Measurements from ENCODE around the gene INPP5A. TPM values are rescaled to one million over a fixed set of nuclear protein-coding genes. Genes with fewer than 3 reads are reported as not detected.
"Not testable (repeated sequence)": the region's sequence is repeated elsewhere in the genome, so short reads cannot be mapped to it uniquely, and the experiment has no call there.

Gene INPP5A
- total RNA-seq, 2 donors from 2014 or later = 74.4 to 95.3 TPM

DNA sequence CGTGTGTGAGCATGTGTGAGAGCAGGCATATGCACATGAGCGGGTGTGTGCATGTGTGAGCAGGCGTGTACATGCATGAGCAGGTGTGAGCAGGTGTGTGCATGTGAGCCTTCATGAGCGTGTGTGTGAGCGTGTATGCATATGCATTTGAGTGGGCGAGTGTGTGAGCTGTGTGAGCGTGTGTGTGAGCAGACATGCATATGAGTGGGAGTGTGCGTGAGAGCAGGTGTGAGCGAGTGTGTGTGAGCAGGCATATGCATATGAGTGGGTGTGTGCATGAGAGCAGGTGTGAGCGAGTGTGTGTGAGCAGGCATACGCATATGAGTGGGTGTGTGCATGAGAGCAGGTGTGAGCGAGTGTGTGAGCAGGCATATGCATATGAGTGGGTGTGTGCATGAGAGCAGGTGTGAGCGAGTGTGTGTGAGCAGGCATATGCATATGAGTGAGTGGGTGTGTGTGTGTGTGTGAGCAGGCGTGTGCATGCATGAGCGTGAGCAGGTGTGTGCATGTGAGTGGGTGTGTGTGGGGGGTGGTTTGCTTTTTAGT lies 217.7 kb downstream of the INPP5A start:
- no peak for ATAC-seq
- intact Hi-C loops (cut with DNase I) = no loop called here
- no peak for DNase-seq

DNA sequence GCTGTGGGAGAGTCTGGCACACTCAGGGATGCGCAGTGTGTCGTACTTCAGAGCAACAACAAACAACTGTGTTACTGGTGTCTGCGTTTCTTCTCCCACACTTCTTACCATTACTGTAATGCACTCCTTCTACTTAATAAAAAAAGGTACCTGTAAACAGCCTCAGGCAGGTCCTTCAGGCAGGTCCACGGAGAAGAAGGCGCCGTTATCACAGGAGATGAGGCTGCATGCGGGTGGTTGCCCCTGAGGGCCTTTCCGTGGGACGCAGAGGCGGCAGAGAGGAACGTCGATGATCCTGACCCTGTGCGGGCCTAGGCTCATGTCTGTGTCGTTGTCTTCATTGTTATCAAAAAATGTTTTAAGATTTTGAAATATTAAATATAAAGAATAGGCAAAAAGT lies 219.0 kb downstream of the INPP5A start:
- intact Hi-C loops (cut with DNase I) = no loop called here
- DNase-seq (no peak), ATAC-seq (no peak)

DNA sequence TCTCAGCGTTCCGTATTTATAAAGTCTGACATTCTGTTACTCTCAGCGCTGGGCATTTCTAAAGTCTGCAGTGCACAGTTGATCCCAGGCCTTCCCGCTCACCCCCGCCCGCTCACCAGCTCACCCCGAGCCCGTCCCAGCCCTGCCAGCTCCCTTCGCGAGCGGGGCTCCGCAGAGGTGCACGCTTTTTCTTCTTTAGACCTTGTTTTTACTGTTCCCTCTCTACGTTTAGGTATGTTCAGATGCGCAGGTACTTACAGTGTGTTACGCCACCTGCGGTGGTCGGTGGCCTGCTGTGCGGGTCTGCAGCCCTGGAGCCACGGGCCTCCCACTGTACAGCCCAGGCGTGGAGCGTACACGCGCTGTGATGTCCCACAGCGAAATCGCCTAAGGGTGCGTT lies 219.6 kb downstream of the INPP5A start:
- no peak for DNase-seq
- intact Hi-C loops (cut with DNase I) = no loop called here
- no peak for ATAC-seq

DNA sequence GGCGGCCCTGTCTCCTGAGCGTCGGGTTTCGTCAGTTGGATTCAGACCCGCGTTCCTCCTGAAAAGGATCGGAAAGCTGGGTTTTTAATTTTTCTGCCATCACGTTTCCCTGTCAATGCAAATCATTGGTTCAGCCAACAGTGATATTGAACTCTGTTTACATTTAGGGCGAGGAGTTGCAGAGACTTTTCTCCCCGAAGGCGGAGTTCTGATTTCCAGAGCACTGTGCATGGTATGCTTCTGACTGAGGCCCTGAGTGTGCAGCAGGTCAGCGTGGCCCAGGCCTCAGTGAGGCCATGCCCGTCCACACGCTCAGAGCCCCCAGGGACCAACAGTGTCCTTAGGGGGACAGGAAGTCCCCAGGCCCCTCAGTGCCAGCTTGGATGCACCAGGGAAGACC lies 221.3 kb downstream of the INPP5A start:
- intact Hi-C loops (cut with DNase I) = no loop called here
- ATAC-seq (no peak), DNase-seq (no peak)

DNA sequence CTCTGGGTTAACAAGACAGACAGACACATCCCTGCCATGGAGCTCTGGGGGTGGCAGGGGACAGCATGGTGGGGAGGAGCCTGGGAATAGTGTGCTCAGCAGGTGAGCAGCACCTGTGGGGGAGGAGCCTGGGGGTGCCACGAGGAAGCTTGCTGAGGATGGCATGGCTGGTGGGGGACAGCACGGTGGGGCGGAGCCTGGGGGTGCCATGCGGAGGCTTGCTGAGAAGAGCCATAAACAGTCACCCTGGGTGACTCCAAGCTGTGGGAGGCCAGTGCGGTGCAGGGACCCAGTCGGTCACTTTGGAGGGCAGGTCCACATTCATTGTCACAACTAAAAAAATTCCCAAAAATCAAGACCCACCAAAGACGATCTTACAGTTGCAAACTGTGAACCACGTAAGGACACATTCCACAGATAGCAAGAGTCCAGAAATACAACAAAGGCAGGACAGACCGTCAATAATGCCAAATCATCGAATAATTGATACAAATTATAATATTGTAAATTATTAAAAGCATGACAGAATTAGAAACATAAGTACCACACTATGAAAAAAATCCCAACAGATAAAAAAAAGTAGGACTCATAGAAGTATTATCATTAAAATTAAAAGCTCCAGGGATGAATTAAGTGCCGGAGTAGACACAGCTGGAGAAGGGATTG lies 223.9 kb downstream of the INPP5A start:
- ATAC-seq (no peak), DNase-seq (no peak)
- intact Hi-C loops (cut with DNase I) = no loop called here

DNA sequence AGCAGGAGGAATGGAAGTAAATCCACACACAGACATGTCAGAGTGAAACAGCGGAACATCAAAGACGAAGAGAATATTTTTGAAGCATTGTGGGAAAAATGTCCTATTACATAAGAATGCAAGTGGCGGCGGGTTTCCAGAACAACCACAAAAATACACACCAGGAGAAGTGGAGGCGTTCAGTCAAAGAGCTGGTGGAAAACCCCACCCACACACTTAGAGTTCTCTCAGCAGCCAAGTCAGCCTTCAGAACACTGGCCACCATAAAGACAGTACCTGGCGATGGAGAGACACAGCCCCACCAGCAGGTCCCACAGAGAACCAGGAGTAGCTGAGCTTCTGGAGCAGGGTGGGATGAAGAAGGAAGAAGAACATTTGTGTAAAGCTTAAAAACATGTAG lies 224.7 kb downstream of the INPP5A start:
- ATAC-seq (no peak), DNase-seq (no peak)
- intact Hi-C loops (cut with DNase I) = no loop called here

DNA sequence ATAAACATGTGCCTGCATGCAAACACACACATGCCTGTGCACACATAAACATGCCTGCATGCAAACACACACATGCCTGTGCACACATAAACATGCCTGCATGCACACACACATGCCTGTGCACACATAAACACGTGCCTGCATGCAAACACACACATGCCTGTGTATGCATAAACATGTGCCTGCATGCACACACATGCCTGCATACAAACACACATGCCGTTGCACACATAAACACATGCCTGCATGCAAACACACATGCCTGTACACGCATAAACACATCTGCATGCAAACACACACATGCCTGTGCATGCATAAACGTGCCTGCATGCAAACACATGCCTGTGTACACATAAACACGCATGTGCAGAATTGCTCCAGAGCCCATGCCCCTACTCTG lies 226.0 kb downstream of the INPP5A start:
- ATAC-seq (no peak), DNase-seq (no peak)
- intact Hi-C loops (cut with DNase I) = no loop called here

DNA sequence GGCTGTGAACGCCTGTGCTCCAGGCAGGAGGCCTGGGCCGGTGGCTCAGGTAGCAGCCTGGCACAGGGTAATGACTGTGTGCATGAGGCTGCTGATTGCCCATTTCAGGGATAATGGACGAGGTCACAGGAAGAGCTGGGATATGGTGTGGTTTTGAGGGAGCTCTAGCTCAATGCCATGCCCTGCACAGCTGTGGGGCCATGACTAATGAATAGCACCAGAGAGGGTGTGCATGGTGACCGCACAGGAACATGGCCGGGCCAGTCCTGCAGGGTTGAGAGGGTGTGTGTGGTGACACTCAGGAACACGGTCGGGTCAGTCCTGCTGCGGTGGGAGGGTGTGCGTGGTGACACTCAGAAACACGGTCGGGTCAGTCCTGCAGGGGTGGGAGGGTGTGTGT lies 226.5 kb downstream of the INPP5A start:
- intact Hi-C loops (cut with DNase I) = no loop called here
- ATAC-seq (no peak), DNase-seq (no peak)

DNA sequence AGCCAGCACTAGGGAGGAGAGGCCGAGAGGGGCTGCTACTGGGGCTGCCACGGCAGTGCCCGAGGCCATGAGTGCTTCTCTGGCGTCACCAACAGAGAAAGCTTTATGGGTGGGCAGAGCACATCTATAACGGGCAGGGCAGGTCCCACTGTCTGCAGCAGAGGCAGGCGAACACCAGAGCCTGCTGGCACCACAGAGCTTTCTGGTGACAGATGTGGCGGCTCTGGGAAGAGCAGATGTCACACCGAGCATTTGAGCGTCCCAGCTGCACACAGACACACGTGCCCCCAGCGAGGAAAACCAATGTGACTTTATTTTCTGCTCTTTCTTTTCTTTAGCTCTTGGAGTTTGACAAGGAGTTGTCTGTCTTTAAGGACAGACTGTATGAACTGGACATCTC lies 227.8 kb downstream of the INPP5A start:
- intact Hi-C loops (cut with DNase I) = no loop called here
- DNase-seq = no peak

DNA sequence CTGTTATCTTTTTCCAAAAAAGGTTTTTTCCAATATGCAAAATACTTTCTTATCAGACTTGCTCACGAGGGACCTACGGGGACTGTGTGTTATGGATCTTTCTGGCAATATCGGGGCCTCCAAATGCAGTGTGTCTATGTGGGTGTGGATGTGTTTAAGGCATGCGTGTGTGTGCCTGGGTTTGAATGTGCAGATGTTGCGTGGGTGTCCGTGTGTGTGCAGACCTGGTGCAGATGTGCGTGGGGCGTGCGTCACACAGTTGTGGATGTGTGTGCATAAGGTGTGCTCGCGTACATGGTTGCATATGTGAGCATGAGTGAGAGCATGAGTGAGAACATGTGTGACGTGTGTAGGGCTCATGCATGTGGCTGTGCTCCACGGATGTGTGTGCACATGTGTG lies 228.7 kb downstream of the INPP5A start:
- ATAC-seq (no peak), DNase-seq (no peak)
- intact Hi-C loops (cut with DNase I) = no loop called here

More for the DNA sequence above, 227.8 kb downstream of the INPP5A start:
- no peak for ATAC-seq

DNA sequence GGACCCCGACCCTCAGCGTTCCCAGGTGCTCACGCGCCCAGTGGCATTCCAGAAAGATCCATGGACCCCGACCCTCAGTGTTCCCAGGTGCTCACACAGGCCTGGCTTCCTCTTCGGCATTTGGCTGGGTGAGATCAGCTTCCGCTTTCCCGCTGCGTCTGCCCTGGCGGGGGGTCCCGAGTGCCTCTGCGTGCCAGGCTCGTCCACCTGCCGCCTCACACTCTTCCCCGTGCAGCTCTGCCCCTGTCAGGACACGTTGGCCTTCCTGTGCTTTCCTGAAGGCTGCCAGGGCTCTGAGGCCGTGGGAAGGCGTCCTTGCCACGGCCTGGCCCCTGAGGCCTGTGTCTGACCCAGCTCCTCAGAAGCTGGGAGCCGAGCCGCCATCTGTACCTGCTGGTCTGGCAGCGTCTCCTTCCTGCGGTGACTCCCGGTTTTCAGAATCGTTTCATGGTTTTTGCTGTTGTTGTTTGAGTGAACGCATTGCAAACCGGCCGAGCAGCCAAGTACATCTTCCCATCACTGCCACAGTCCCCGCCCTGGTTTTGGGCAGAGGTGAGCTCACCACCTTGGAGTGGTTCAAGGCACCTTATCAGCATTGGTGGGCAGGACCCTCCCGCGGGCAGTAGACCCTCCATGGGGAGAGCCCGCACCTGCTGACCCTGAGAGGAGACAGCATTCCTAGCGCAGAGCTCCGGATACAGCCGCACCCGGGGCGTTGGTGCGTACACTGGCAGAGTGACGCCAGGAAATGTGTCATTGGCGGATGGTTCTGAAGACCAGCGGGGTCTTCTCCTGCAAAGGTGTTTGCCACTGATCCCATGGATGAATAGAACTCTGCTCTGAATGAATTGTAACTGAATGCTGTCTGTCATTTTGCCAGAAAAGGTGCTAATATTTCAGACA lies 231.0 kb downstream of the INPP5A start:
- ATAC-seq (no peak), DNase-seq (no peak)
- intact Hi-C loops (cut with DNase I) = no loop called here

DNA sequence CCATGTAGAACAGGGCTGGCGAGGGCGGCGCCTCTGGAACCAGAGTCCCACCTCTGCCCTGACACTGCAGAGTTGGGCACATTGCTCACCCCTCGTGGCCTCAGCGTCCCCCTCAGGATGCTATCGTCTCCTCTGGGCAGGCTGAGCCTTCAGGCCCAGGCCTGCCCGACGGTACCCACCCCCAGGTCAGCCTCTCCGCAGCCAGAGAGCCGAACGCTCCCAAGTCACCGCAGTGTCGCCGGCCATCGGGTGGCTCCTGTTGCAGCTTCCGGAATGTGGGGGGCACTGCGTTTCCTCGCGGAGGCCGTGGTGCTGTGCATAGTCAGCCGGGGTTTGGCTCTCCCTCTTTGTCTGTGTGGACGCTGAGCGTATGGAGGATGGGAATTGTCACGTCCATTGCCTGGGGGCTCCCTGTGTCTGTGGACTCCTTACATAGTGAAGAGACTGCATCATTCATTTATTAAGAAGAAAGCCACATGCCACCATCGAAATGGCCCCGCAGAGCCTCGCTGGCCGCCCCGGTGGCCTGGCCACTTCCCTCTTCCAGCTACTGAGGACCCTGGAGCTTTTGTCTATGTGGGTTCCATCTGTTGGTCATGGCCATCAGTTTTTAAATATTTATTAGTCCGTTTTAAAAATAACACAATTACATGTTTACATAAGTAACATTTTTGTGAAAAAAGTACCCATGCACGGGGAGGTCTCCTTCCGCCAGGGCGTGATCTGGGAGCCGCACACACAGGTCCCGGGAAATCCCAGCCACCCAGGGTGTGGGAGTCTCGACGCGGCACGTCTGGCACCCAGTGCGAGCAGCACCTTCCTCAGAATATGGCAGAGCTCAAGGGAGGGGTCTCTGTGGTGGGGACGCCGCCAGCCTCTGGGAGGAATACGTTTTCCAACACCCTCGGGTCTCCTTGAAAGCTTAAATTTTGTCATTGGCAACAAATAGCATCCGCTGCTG lies 232.8 kb downstream of the INPP5A start:
- DNase-seq = no peak
- ATAC-seq = no peak
- intact Hi-C loops (cut with DNase I) = no loop called here

DNA sequence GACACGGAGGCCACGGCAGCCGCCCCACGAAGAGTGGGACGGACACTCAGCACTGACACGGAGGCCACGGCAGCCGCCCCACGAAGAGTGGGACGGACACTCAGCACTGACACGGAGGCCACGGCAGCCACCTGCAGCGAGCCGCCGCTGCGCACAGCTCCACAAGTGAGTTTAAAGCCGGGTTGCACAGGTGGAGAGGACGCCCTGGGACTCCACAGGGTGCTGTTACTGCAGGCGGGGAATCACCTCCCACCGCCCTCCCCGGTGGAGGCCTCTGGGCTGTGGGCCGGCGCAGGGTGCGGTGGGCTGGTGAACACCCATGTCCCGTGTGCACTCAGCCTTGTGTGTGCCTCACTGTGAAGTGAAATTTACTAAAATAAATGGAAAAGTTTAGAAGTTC lies 235.2 kb downstream of the INPP5A start:
- DNase-seq; ATAC-seq; intact Hi-C loops (cut with DNase I): not testable (repeated sequence)

DNA sequence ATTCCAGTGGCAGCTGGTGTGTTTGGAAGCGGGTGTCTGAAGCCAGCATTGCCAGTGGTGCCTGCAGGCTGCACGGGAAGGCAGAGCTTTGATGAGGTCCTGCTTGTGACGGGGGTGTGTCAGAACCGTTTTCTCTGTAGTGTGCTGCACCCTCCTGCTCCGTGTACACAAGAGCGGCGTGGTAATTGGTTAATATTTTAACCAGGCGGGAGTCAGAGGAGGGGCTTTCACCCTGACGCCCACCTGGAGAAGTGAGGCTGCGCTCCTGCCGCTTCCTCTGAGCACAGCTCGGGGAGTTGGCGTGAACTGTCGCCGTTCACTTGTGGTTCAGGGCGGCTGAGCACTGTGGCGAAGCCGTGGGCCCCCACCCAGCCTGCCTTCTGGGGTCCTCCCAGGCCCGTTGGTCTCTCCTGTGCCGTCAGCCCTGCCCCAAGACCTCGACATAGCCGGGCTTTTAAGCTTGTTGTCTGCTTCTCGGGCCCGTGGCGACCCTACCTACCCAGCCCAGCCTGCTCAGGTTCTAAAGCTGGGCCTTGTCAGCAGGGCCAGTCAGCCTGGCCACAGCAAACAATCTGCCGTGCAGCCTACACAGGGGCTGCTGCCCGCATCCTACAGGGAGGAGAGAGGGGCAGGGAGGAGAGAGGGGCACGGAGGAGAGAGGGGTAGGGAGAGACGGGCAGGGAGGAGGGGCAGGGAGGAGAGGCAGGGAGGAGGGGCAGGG lies 236.8 kb downstream of the INPP5A start:
- ATAC-seq (no peak), DNase-seq (no peak)
- intact Hi-C loops (cut with DNase I) = no loop called here

DNA sequence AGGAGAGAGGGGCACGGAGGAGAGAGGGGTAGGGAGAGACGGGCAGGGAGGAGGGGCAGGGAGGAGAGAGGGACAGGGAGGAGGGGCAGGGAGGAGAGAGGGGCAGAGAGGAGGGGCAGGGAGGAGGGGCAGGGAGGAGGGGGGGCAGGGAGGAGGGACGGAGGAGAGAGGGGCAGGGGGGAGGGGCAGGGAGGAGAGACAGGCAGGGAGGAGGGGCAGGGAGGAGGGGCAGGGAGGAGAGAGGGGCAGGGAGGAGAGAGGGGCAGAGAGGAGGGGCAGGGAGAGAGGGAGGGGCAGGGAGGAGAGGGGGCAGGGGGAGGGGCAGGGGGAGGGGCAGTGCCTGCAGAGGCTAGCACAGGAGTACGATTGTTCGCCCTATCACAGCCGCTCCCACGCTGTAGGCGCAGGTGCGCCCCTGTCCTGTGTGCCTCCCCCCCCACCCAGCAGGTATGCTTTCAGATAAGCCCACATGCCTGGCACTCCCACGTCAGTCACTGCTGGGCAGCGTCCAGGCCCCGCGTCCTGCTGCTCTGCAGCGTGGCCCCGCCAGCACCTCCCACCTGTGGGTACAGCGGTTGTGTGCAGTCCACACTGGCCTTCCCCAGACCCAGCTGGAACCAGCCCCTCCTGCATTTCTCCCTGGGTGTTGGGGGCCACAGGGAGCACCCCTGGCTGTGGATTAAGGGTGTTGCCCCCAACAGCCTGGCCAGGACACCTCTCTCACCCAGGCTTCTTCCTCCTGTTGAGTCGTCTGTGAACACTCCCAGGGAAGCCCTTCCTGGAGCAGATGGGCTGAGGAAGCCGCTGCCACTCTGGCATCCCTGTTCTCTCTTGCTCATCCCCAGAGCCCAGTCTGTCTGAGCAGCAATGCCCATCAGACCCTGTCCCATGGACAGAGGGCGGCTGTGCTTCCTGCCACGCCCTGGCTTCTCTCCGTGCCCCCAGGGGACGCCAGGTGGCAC lies 237.6 kb downstream of the INPP5A start:
- ATAC-seq (peak in 1 of 2 donors; percentile 38), DNase-seq (no peak)
- intact Hi-C loops (cut with DNase I) = no loop called here

DNA sequence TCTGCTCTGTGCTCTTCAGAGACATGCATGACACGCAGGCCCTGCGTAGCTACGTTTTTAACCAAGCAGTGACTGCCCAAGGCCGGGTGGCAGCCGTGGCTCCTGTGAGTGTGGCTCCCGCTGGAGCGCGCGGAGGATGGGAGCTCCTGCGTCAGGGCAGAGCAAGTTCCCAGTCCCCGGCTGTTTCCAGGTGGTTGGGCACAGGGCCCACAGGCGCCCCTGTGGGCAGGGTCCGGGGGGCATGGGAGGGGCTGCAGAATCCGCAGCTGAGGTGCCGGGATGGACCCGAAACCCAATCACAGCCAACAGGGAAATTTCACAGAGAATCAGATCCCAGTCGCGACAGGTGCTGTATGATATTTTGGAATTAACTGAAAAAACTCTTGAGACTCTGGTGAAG lies 238.6 kb downstream of the INPP5A start:
- no peak for DNase-seq
- intact Hi-C loops (cut with DNase I) = no loop called here
- ATAC-seq = no peak

DNA sequence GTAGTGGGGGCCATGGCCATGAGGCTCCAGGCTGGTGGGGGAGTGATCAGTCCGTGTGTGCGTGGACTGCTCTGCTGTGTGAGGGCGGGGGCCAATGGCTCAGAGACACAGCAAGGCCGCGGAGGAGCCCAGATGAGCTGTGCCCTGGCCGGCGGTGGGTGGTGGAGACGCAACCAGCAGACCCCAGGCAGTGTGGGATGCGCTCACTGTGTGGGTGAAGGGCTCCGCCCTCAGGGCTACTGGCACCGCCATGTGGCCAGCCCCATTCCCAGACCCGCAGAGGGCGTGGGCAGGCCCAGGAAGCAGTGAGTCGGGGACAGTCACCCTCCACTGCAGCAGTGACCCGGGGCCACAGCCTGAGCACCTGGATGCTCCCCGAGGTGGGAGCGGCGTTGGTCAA lies 239.2 kb downstream of the INPP5A start:
- ATAC-seq (peak in 1 of 2 donors; percentile 25), DNase-seq (no peak)
- intact Hi-C loops (cut with DNase I) = no loop called here

DNA sequence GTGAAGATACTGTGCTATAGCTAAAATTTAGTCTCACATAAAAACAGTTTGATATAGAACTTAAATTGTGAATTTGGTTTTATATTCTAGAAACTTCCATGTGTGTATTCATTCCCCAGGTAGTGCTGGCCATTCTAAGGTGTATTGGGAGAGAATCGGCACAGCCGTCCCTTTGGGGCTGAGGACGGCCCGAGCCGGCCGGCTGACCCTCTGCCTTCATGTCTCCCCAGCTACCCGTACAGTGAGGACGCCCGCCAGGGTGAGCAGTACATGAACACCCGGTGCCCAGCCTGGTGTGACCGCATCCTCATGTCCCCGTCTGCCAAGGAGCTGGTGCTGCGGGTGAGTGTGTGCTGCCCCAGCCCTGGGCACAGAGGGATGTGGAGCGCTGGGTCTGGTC lies 239.9 kb downstream of the INPP5A start:
- DNase-seq (no peak), ATAC-seq (no peak)
- intact Hi-C loops (cut with DNase I) = no loop called here

Measured in left cardiac atrium (tissue), 4 donors.